IPS-NIHi11 (cell line): ENCODE results near the gene ABHD2.
"Not testable (repeated sequence)": the region's sequence is repeated elsewhere in the genome, so short reads cannot be mapped to it uniquely, and the experiment has no call there.

Source experiments
- DNase-seq: peaks from one replicate; pipeline ENCODE4 v3.0.0; 2012; ENCODE audit warnings: mixed read lengths, low spot score

ABHD2 gene

GRCh38 chr15:89075101-89075640 is 13.1 kb upstream of the ABHD2 start:
- no peak for DNase-seq

- no peak for DNase-seq
Measured at GRCh38 chr15:89075846-89076245, 12.4 kb upstream of the ABHD2 start.

- no peak for DNase-seq
Measured at GRCh38 chr15:89077750-89078149, 10.5 kb upstream of the ABHD2 start.

- DNase-seq: no peak
Measured at GRCh38 chr15:89078851-89079810, 9.1 kb upstream of the ABHD2 start.

- no peak for DNase-seq
Measured at GRCh38 chr15:89081878-89082277, 6.4 kb upstream of the ABHD2 start.

GRCh38 chr15:89083246-89083645 is 5.0 kb upstream of the ABHD2 start:
- DNase-seq: no peak

- DNase-seq: no peak
Measured at GRCh38 chr15:89085289-89085926, 2.8 kb upstream of the ABHD2 start.

GRCh38 chr15:89085933-89086332 is 2.3 kb upstream of the ABHD2 start:
- DNase-seq: not testable (repeated sequence)

- DNase-seq: not testable (repeated sequence)
Measured at GRCh38 chr15:89086390-89086789, 1.9 kb upstream of the ABHD2 start.

GRCh38 chr15:89087161-89087829 is 961 bp upstream of the ABHD2 start:
- DNase-seq: no peak

GRCh38 chr15:89088605-89089315 is 504 bp downstream of the ABHD2 start:
- DNase-seq: peak; percentile 28

- DNase-seq: no peak
Measured at GRCh38 chr15:89089316-89090230, 1.3 kb downstream of the ABHD2 start.

GRCh38 chr15:89090791-89091626 is 2.8 kb downstream of the ABHD2 start:
- no peak for DNase-seq

- no peak for DNase-seq
Measured at GRCh38 chr15:89091627-89092220, 3.5 kb downstream of the ABHD2 start.

GRCh38 chr15:89093509-89093908 is 5.3 kb downstream of the ABHD2 start:
- DNase-seq: no peak

- no peak for DNase-seq
Measured at GRCh38 chr15:89095073-89095472, 6.8 kb downstream of the ABHD2 start.

GRCh38 chr15:89095556-89095955 is 7.3 kb downstream of the ABHD2 start:
- DNase-seq: no peak

GRCh38 chr15:89096664-89097063 is 8.4 kb downstream of the ABHD2 start:
- DNase-seq: no peak

GRCh38 chr15:89097313-89097712 is 9.1 kb downstream of the ABHD2 start:
- no peak for DNase-seq
